Activated naive CD4-positive, alpha-beta T cell treated with anti-CD3 and anti-CD28 coated beads, Interleukin-2, amount 50 U/mL, for 16 hours (primary cell): Measurements from ENCODE around the gene WDSUB1.

Source experiments
- DNase-seq: peaks from one replicate; pipeline ENCODE4 v3.0.0-alpha.2; 2020

Gene WDSUB1

GRCh38 chr2:159219394-159219998 lies 67.0 kb downstream of the WDSUB1 start:
- DNase-seq, result no peak

DNA sequence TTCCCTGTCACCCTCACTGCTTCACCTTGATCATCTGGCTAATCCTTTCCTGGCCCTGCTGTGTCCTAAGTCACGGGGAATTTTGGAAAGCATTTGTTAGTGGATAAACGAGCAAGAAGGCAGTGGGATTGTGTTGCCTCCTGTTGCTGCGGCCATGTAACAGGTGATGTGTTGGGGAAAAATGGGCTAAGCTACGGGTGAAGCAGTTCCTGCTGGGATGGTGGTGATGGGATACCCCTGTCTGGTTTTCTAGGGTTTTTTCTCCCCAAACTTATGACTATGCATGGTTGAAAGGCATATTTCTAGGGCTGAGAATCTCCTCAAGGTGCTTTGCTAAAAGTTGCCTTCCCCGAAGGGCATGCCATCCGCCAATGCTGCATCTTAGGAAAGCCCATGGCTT lies 68.1 kb downstream of the WDSUB1 start:
- no peak for DNase-seq

- no peak for DNase-seq
Measured at GRCh38 chr2:159217676-159218075, 68.8 kb downstream of the WDSUB1 start.

DNA sequence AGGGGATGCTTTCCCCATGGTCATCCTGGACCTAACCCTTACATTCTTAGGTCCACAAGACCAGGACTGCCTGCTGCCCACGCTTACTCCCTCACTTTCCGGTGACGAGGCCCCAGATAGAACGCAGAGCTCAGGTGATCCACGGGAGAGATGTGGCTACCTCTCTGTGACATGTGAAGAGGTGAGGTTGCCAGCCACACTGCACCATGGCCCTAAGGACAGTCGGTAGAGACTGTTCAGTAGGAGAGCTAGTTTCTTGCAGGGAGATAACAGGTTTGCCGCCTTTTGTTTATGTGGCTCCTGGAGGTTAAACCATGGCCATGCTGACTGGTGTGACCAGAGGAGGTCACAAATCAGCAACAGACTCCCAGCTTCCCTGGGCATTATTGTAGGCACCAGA lies 71.4 kb downstream of the WDSUB1 start:
- no peak for DNase-seq

GRCh38 chr2:159214325-159214865 lies 72.1 kb downstream of the WDSUB1 start:
- DNase-seq, result no peak

GRCh38 chr2:159213296-159213695 lies 73.2 kb downstream of the WDSUB1 start:
- DNase-seq, result no peak

DNA sequence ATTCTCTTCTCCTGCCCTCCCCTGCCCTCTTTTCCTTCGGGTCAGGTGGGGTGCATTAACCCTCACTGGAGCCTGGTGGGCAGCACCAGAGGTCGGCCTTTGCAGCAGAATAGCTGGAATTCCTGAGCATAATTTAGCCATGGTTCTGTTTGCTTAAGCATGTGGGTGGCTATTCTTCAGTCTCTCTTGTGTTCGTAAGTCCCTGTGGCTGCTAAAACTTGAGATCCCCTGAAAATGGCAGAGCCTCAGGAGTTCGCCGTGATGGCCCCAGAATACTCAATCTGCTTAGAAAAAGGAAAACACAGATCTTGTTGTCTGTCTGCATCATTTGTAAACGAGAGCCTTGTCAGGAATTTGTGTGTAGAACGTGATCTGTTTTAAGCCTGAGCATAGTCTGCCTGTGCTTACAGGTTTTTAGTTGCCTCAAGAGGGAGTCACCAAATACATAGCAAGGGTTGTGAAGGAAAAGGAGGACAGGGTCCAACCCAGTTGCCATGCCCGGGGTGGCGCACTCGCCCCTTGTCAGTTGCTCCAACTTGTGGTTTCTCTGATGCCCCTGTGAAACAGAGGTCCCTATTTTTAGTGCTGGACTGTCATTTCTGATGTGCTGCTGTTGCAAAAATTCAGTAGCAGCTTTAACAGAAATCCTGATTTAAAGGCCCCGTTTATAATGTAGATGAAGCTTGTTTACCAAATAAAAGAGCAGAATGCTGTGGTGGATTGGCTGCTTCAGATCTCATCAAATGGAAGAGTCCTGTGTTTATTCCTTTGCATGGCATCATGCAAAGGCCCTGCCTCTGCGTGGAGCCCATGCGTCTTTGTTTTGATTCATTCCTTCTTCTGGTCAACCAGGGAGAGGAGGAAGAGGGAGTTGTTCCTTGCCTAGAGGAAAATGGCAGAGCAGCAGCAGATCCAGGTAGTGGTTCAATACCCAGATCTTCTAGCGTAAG lies 74.8 kb downstream of the WDSUB1 start:
- DNase-seq, result no peak

DNA sequence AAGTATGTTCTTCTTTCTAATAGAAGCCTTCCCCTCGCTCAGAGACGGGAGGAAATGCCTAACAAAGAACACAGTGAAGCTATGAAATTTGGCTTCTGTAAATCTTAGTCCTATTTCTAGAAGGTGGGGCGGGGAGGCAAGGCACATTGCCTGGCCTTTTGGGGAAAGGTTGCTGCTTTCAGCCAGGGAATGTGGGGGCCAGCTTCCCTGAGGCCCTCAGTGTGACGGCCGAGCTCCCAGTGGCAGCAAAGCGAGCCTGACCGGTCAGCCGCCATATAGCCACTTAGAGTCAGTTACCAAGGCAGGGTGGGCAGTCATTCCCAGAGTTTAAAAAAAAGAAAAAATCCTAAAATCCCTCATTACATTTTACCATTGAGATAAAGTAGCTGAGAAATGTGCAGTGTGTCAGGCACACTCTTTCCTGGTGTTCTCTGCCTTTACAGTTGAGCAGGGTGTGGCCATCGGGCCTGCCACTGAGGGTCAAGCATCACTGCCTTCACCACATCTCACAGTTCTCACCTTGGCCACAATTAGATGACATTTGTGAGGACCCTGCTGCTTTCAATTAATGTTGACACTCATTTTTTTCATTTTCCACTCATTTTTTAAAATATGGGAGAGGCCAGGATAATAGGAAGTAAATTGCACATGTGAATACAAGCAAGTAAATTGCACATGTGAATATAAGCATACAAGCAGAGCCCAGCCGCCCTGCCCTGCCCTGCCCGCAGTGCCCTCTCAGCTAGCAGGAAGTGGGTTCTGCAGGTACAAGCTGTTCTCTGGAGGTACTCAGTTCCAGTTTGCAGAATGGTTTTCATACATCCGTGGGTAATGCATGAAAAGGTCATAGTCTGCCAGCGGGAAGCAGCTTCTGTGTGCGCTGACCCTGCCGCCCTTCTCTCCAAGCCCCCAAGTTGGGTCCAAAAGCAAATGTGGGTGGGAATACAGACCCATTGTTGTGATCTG lies 76.9 kb downstream of the WDSUB1 start:
- no peak for DNase-seq

- no peak for DNase-seq
Measured at GRCh38 chr2:159208438-159208837, 78.1 kb downstream of the WDSUB1 start.

GRCh38 chr2:159206736-159207380 lies 79.6 kb downstream of the WDSUB1 start:
- no peak for DNase-seq

GRCh38 chr2:159204381-159205144 lies 81.9 kb downstream of the WDSUB1 start:
- DNase-seq, result no peak

DNA sequence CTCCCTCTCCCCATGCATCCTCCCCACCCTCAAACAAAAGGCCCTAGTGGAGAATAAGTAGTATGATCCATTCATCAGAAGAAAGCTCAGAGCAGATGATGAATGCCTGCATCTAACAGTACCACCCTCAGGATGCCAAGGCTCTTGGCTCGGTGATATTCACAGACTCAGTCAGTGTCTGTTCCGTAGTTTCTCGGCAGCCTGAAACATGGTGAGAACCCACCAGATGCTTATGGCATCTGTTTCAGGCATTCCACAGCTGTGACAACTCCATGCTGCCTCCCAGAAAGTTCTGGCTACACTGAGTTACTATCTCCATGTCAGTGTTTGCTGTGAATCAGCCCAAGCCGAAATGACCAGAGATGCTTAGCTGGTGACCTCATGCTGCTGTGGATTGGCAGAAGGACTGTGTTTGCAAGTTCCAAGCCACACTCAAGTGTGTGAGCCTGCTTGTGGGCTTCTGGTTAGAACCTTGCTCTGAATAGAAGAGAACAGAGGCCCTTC lies 83.9 kb downstream of the WDSUB1 start:
- DNase-seq, result no peak

- no peak for DNase-seq
Measured at GRCh38 chr2:159201360-159202063, 85.0 kb downstream of the WDSUB1 start.

- DNase-seq, result no peak
Measured at GRCh38 chr2:159200498-159200897, 86.0 kb downstream of the WDSUB1 start.

DNA sequence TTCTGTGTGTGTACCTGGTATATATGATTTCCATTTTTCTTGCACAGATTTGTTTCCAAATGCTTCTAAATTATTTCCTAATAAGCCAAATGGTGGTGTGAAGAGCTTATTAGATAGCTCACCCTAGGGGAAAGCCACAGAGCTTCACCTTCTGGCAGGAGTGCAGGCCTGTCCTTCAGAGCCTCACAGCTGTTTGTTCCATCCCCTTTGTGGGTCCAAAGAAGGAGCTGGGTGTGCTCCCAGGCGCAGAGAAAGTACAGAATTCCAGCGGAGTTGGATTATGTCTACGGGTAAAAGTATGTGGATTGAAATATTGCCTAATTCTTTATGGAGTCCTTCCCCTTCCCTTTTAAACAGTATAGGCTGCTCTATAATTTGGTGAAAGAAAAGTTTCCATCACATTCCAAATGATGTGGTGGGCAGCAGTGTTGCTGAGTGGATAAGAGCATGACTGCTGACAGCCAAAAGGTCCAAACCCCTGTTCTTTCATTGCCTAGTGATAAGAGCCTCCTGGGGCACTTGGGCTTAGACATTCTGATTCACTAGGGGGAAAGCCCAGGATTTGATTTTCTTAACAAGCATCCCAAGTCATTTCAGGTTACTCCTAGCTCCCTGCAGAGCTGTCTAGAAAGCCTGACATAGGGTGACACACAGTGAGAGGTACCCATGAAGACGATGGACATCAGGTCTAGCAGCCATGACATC lies 86.6 kb downstream of the WDSUB1 start:
- DNase-seq, result no peak

DNA sequence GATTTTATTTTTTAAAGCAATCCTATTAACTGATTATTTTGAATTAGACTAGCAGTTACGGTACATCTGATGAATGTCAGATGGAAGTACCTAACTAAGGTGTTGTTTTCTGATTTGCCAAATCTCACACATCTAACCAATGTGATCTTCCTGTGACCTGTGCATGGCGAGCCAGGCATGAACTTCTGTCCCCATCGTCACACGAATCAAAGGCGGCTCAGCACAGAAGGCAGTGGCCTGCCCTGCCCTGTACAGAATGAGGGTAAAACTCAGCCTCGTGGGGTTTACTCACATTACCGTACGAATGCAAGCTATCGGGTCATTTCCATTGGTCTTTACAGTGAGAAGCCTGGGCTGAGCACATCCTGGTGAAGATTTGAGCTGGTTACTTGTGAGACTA lies 87.3 kb downstream of the WDSUB1 start:
- DNase-seq, result no peak

GRCh38 chr2:159196393-159196925 lies 90.0 kb downstream of the WDSUB1 start:
- DNase-seq, result no peak

GRCh38 chr2:159195697-159196096 lies 90.8 kb downstream of the WDSUB1 start:
- DNase-seq, result no peak

GRCh38 chr2:159194241-159194640 lies 92.3 kb downstream of the WDSUB1 start:
- DNase-seq, result no peak

DNA sequence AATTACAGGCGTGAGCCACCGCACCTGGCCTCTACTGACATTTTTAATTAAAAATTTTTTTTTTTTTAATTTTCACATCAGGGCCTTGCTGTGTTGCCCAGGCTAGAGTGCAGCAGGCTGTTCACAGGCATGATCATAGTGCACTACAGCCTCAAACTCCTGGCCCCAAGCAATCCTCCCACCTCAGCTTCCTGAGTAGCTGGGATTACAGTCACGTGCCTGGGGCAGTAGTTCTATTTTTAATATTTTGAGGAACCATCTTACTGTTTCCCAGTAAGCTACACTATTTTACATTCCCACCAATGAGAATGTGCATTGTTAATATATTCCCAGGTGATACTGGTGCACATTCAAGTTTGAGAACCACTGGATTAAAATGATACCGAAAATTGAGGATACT lies 92.7 kb downstream of the WDSUB1 start:
- DNase-seq, result no peak
